Spinal cord (tissue), 10 donors: Measurements from ENCODE around the gene TEKT5. TPM values are rescaled to one million over a fixed set of nuclear protein-coding genes. Genes with fewer than 3 reads are reported as not detected.
"Not testable (repeated sequence)": the region's sequence is repeated elsewhere in the genome, so short reads cannot be mapped to it uniquely, and the experiment has no call there.

Source experiments
- DNase-seq, 6 donors: peaks; one replicate each; pipeline versions ENCODE4 v3.0.0 to v3.0.0-alpha.2; 2013 to 2015; ENCODE audit warnings: low spot score in 6 of 6, low read depth in 4 of 6
- H3K27ac ChIP-seq: one replicate; pipeline ENCODE4 v1.5.1; 2013; ENCODE audit warnings: low read depth, low read length, control low read depth
- H3K27me3 ChIP-seq: one replicate; pipeline ENCODE4 v1.6.1; 2013; ENCODE audit warnings: low read length; ENCODE audit not compliant: control insufficient read depth, insufficient read depth
- H3K36me3 ChIP-seq: one replicate; pipeline ENCODE4 v1.6.1; 2013; ENCODE audit warnings: low read length; ENCODE audit not compliant: control insufficient read depth, insufficient read depth
- H3K4me1 ChIP-seq: one replicate; pipeline ENCODE4 v1.6.1; 2013; ENCODE audit warnings: low read length; ENCODE audit not compliant: control insufficient read depth, insufficient read depth
- H3K4me3 ChIP-seq: one replicate; pipeline ENCODE4 v1.5.1; 2013; ENCODE audit warnings: low read depth, low read length, control low read depth
- H3K9me3 ChIP-seq: one replicate; pipeline ENCODE4 v1.6.1; 2013; ENCODE audit warnings: low read length; ENCODE audit not compliant: control insufficient read depth, insufficient read depth
- WGBS: methylation state at CpG from one replicate; pipeline ENCODE4 v1.1.5; 2013; ENCODE audit warnings: missing lambda C conversion rate; ENCODE audit not compliant: insufficient coverage; 5-methylcytosine and 5-hydroxymethylcytosine counted together
- polyA plus RNA-seq, 2 donors: library from polyadenylated mRNA; unstranded; fragments of 120-200 nt; gene quantifications; one replicate each; pipeline ENCODE4 v1.2.1, GENCODE V29; 2013; ENCODE audit not compliant: insufficient read length in 2 of 2
- total RNA-seq, 2 donors: library from RNA; depleted of rRNA in 1 of 2; stranded (reverse); fragments of 120-200 nt in 1 of 2; fragments of >200 nt in 1 of 2; gene quantifications; one replicate each; pipeline versions ENCODE4 v1.2.3 to v1.2.4, GENCODE V29; 2013 to 2014
- donor health status: healthy.

TEKT5 gene
- total and polyA plus RNA-seq, 4 donors: 0.27 to 0.69 (median 0.39) TPM

DNA sequence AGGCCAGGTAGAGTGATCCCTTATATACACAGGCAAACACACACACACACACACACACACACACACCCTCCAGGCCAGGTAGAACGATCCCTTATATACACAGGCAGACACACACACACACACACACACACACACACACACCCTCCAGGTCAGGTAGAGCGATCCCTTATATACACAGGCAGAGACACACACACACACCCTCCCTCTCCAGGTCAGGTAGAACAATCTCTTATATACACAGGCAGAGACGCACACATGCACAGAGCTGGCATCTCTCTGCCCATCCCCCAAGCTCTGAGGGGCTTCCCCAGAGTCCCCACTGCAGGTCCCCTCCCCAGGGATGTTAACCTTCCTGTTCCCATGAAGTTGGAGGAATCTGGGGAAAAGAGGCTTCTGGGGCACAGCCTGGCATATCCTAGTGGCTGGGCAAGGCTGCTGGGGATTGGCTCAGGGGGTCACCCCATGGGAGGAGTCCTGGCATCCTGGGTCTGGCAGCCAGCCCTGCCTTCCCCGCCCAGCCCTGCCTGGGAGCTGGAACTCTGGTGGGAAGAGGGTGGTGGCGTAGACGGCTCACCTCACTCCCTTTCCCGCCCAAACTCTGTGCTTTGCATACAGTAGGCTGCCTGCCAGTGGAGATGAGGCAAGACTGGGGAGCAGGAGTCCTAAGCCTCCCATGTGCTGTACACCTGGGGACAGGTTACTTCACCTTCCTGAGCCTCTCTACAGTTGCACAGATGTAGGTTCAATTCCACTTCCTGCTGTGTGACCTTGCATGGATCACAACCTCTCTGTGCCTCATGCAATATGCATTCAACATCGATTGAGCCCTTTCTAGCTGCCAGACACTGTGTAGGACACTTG lies 41.8 kb downstream of the TEKT5 start:
- Histone ChIP-seq H3K27ac (no peak overlapping the region), H3K9me3 (no peaks in the 10 kb centered on the region), H3K27me3 (no peaks in the 10 kb centered on the region), H3K4me3 (no peak overlapping the region), H3K36me3 (no peaks in the 10 kb centered on the region), H3K4me1 (peaks cover 6% of the 10 kb centered on the region)
- peak in 2 of 6 donors; percentile 47 to 62 for DNase-seq
- WGBS: 86% methylated on average over 1 of the region's 8 CpGs

DNA sequence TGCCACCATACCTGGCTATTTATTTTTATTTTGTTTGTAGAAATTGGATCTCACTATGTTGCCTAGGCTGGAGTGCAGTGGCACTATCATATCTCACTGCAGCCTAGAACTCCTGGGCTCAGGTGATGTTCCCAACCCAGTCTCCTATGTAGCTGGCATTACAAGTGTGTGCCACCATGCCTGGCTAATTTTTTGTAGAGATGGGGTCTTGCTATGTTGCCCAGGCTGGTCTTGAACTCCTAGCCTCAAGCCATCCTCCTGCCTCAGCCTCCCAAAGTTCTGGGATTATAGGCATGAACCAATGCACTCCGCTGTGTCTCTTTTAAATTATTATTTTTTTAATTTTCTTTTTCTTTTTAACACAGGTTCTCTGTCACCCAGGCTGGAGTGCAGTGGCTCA lies 45.6 kb downstream of the TEKT5 start:
- not testable (repeated sequence) for H3K27ac ChIP-seq, H3K4me1 ChIP-seq, DNase-seq, H3K27me3 ChIP-seq, H3K9me3 ChIP-seq, H3K4me3 ChIP-seq, H3K36me3 ChIP-seq
- WGBS: no CpG with 5 or more reads among the region's 1 CpG

DNA sequence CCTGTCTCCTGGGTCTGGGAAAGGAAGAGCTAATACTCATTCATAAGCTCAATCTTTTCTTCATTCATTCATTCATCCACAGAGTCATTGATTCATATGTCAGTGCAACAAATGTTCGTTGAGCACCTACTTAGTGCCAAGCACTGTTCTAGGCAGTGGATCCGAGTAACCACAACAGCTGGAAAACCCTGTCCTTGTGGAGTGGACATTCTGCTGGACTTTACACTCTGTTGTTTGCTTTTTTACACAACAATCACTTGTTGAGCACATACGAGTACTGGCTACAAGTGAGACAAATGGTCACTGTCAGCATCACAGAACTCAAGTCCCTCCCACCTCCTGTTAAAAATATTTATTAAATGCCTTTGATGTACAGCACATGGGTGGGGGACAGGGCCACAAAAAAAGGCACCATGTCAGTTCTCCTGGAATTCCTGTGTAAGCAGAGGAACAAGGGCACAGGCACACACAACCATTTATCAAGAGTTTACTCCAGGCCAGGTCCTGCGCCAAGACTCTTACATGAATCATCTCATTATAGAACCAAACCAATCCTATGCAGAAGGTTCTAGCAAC lies 46.9 kb downstream of the TEKT5 start:
- no peak overlapping the region for H3K4me3 ChIP-seq

DNA sequence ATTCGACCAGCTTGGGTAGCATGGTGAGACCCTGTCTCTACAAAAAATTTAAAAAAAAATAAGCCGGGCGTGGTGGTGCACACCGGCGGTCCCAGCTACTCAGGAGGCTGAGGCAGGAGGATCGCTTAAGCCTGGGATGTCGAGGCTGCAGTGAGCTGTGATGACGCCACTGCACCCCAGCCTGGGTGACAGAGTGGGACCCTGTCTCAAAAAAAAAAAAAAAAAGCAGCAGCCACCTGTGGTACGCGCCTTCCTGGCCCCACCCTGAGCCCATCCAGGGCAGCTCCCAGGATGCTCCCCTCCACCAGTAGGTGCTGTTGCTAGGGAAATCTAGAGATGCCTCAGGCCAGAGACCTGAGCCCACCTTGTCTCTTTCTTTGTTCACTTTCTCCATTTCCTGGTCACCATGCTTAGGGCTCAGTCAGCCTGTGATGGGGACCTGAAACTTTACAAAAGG lies 47.4 kb downstream of the TEKT5 start:
- no peaks in the 10 kb centered on the region for H3K4me1 ChIP-seq
- H3K4me3 ChIP-seq: no peak overlapping the region
- no peak for DNase-seq
- no peaks in the 10 kb centered on the region for H3K36me3 ChIP-seq
- 98% methylated on average over 8 of the region's 10 CpGs for WGBS
- no peak overlapping the region for H3K27ac ChIP-seq
- H3K27me3 ChIP-seq: no peaks in the 10 kb centered on the region
- H3K9me3 ChIP-seq: no peaks in the 10 kb centered on the region

More for the DNA sequence above, 46.9 kb downstream of the TEKT5 start:
- H3K27ac ChIP-seq: no peak overlapping the region
- peaks cover 1% of the 10 kb centered on the region for H3K4me1 ChIP-seq
- H3K27me3 ChIP-seq: no peaks in the 10 kb centered on the region
- DNase-seq: no peak
- no peaks in the 10 kb centered on the region for H3K9me3 ChIP-seq
- H3K36me3 ChIP-seq: no peaks in the 10 kb centered on the region
- 94% methylated on average over 2 of the region's 4 CpGs for WGBS

DNA sequence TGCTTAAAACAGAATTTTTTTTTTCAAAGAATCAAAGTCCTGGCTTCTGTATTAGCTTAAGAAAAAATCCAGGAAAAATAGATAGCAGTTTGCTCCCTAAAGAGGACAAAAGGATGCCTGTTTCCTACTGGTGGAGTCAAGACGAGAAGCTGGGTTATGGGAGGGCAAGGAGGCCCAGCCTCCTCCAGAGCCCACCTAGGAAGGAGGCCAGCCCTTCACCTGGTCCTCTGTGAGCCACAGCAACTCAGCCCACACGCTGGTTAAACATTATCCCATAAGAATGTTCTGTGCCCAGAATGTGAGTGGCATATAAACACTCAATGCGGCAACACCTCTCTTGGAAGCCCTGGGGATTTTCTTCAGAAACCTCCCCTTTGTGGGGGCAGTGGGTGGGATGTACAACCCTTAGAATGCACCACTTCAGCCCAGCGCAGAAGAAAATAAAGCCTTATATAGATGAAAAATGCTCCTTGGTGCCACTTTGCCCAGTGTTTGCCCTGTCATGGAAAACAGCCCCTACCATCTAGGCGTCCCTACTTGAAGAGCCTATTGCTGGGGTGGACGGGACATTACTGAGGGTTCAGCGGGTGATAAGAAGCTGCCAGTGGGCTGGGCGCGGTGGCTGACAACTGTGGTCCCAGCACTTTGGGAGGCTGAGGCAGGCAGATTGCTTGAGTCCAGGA lies 48.0 kb downstream of the TEKT5 start:
- Histone ChIP-seq H3K4me1 (no peaks in the 10 kb centered on the region), H3K36me3 (no peaks in the 10 kb centered on the region), H3K4me3 (no peak overlapping the region), H3K27ac (no peak overlapping the region), H3K9me3 (no peaks in the 10 kb centered on the region), H3K27me3 (no peaks in the 10 kb centered on the region)
- no peak for DNase-seq
- WGBS: 78% methylated on average over 6 of the region's 9 CpGs

DNA sequence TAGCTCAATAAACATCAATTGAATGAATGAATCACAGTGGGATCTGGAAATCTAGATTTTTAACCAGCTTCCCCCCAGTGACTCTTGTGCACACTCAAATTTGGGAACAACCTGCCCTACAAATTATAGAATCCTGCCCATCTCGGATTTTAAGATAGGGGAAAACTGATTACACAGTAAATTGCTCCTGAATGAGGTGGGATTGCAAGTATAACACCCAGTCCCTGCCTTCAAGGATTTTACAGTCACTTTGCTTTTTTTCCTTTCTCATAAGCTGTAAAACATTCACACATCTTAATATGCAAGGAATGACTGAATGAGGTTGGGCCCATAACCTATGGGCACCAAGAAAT lies 48.5 kb downstream of the TEKT5 start:
- Histone ChIP-seq H3K36me3 (no peaks in the 10 kb centered on the region), H3K27ac (no peak overlapping the region), H3K9me3 (no peaks in the 10 kb centered on the region), H3K27me3 (no peaks in the 10 kb centered on the region), H3K4me3 (no peak overlapping the region), H3K4me1 (no peaks in the 10 kb centered on the region)
- WGBS: no CpG with 5 or more reads among the region's 1 CpG
- DNase-seq: no peak

DNA sequence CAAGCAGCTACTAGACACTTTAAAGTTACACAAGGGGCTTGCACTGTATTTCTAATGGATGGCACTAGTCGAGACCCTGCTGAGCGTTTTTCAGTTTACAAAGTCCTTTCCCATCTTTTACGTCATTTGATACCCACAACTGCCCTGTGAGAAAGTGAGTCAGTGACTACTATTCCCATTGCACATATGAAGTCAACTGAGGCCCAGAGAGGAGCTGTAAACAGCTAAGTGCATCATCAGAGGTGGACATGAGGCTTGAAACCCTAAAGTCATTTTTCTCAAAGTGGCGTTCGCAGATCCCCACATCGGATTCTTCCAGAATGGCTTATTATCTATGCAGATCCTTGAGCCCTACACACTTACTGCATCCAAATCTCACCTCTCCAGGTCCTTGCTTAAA lies 50.6 kb downstream of the TEKT5 start:
- Histone ChIP-seq H3K36me3 (no peaks in the 10 kb centered on the region), H3K9me3 (no peaks in the 10 kb centered on the region), H3K27ac (no peak overlapping the region), H3K27me3 (no peaks in the 10 kb centered on the region), H3K4me1 (no peaks in the 10 kb centered on the region), H3K4me3 (no peak overlapping the region)
- 97% methylated on average over 3 of the region's 6 CpGs for WGBS
- no peak for DNase-seq

DNA sequence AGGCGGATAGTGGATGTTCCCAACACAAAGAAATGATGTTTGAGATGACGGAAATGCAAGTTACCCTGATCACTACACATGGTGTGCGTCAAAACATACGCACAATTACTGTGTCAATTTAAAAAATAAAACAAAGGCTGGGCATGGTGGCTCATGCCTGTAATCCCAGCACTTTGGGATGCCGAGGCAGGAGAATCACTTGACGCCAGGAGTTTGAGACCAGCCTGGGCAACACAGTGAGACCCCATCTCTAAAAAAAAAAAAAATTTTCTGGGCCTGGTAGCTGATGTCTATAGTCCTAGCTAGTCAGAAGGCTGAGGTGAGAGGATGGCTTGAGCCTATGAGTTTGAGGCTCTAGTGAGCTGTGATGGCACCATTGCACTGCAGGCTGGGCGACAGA lies 51.8 kb downstream of the TEKT5 start:
- H3K4me1 ChIP-seq: no peaks in the 10 kb centered on the region
- H3K36me3 ChIP-seq: no peaks in the 10 kb centered on the region
- H3K9me3 ChIP-seq: no peaks in the 10 kb centered on the region
- H3K4me3 ChIP-seq: no peak overlapping the region
- no peaks in the 10 kb centered on the region for H3K27me3 ChIP-seq
- H3K27ac ChIP-seq: no peak overlapping the region
- DNase-seq: no peak
- WGBS: 93% methylated on average over 2 of the region's 7 CpGs

DNA sequence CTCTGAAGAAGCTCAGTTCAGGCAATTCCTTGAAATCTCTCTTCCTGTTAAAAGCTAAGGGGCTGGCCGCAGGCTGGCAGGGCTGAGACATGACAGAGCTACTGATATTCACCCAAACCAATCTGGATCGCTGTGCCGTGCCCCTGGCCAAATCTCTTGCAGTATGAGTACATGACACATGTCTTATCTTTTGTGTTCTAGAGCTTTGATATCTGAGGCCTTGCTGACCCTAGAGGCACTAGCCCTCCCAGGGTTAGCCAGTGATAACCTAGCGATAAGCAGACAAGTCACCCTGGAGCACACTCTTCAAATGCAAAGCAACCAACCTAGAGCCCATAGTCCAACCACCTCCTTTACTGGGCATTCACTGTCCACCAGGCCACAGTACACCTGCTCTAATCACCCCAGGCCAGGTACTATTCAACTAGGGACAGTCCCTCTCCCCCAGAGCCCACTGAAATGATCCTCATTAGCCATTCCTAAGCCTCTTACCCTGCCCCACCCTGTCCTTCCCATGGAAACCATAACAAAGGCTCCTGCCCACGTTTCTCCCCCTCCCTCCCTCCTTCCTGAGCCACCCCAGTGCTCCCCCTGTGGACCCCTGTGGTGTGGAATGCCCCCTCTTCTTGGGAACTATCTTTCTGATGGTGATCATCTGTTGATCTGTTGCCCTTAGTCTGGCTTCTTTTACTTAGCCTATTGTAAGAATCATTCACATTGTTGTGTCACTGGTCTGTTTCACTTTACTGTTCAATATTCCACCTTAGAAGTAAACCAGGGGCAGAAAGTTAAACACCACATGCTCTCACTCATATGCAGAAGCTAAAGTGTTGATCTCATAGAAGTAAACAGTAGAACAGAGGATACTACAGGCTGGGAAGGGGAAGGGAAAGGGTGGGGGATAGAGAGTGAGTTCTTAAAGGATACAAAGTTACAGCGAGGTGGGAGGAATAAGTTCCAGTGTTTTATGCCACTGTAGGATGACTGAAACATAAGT lies 52.5 kb downstream of the TEKT5 start:
- H3K9me3 ChIP-seq: no peaks in the 10 kb centered on the region
- WGBS: 77% methylated on average over 5 of the region's 6 CpGs
- no peak for DNase-seq

More for the DNA sequence above, 52.5 kb downstream of the TEKT5 start:
- no peak overlapping the region for H3K4me3 ChIP-seq
- H3K36me3 ChIP-seq: no peaks in the 10 kb centered on the region
- H3K27me3 ChIP-seq: no peaks in the 10 kb centered on the region
- H3K4me1 ChIP-seq: no peaks in the 10 kb centered on the region
- H3K27ac ChIP-seq: no peak overlapping the region
